ENCODE measurements around the gene NEDD4L.
A peak's percentile ranks its signal among the peaks of the same experiment; 100 is the strongest.

The NEDD4L gene

GRCh38 chr18:58194028-58194427, 150.0 kb downstream of the NEDD4L start:
- TF ChIP-seq CTCF (IDR thresholded peaks at IDR 0.05; ENCODE audit: low read depth, low read length): peak; percentile 55
- no peaks in the 10 kb centered on the region for H3K9me3 ChIP-seq
- no peaks in the 10 kb centered on the region for H3K27me3 ChIP-seq
- H3K36me3 ChIP-seq: no peaks in the 10 kb centered on the region
- peak; percentile 36 for DNase-seq
- no peaks in the 10 kb centered on the region for H3K4me1 ChIP-seq
- H3K4me3 ChIP-seq (ENCODE audit: low read depth, low read length): no peak overlapping the region

GRCh38 chr18:58195278-58195765, 151.3 kb downstream of the NEDD4L start:
- no peak for DNase-seq
- Histone ChIP-seq H3K9me3 (no peaks in the 10 kb centered on the region), H3K4me3 (ENCODE audit: low read depth, low read length) (no peak overlapping the region), H3K4me1 (no peaks in the 10 kb centered on the region), H3K27me3 (no peaks in the 10 kb centered on the region), H3K36me3 (no peaks in the 10 kb centered on the region)
- no peak for TF ChIP-seq CTCF (IDR thresholded peaks at IDR 0.05; ENCODE audit: low read depth, low read length)

- H3K4me1 ChIP-seq: no peaks in the 10 kb centered on the region
- DNase-seq: no peak
- no peaks in the 10 kb centered on the region for H3K27me3 ChIP-seq
- H3K4me3 ChIP-seq (ENCODE audit: low read depth, low read length): no peak overlapping the region
- no peaks in the 10 kb centered on the region for H3K9me3 ChIP-seq
- no peaks in the 10 kb centered on the region for H3K36me3 ChIP-seq
- no peak for TF ChIP-seq CTCF (IDR thresholded peaks at IDR 0.05; ENCODE audit: low read depth, low read length)
Measured at GRCh38 chr18:58196164-58196563, 152.1 kb downstream of the NEDD4L start.

- H3K9me3 ChIP-seq: no peaks in the 10 kb centered on the region
- H3K4me1 ChIP-seq: 0 out of 2 replicates have a peak, but pooled peaks cover 2% of the 10 kb centered on the region
- DNase-seq: no peak
Measured at GRCh38 chr18:58196881-58197872, 153.2 kb downstream of the NEDD4L start.

GRCh38 chr18:58201268-58201667, 157.2 kb downstream of the NEDD4L start:
- H3K4me1 ChIP-seq: peaks cover 5% of the 10 kb centered on the region; the same call in 1 of the 2 replicates
- no peak for TF ChIP-seq CTCF (IDR thresholded peaks at IDR 0.05; ENCODE audit: low read depth, low read length)

More at GRCh38 chr18:58196881-58197872, 153.2 kb downstream of the NEDD4L start:
- H3K36me3 ChIP-seq: no peaks in the 10 kb centered on the region
- no peaks in the 10 kb centered on the region for H3K27me3 ChIP-seq
- no peak for TF ChIP-seq CTCF (IDR thresholded peaks at IDR 0.05; ENCODE audit: low read depth, low read length)
- H3K4me3 ChIP-seq (ENCODE audit: low read depth, low read length): no peak overlapping the region

More at GRCh38 chr18:58201268-58201667, 157.2 kb downstream of the NEDD4L start:
- DNase-seq: no peak
- H3K4me3 ChIP-seq (ENCODE audit: low read depth, low read length): no peak overlapping the region
- no peaks in the 10 kb centered on the region for H3K36me3 ChIP-seq
- no peaks in the 10 kb centered on the region for H3K27me3 ChIP-seq
- no peaks in the 10 kb centered on the region for H3K9me3 ChIP-seq
